Cardiac muscle cell (in vitro differentiated cells and primary cell): ENCODE data around the gene DNASE1L1. TPM values are rescaled to one million over a fixed set of nuclear protein-coding genes. Genes with fewer than 3 reads are reported as not detected.

ENCODE experiments used
- DNase-seq, 2 donors: peaks; one replicate each; pipeline versions ENCODE4 v3.0.0 to v3.0.0-alpha.2; 2010 to 2017; ENCODE audit warnings: low read depth in 1 of 2, low spot score in 1 of 2
- H3K27ac ChIP-seq: fragments of 200-600 bp; sonication (generic); 2 replicates; pipeline ENCODE4 v1.5.1; 2016
- H3K27me3 ChIP-seq: fragments of 200-600 bp; sonication (generic); 2 replicates; pipeline ENCODE4 v1.6.0; 2016; ENCODE audit warnings: control low read depth
- H3K36me3 ChIP-seq: fragments of 200-600 bp; sonication (generic); 2 replicates; pipeline ENCODE4 v1.5.1; 2016; ENCODE audit warnings: control low read depth
- H3K4me1 ChIP-seq: fragments of 200-600 bp; sonication (generic); 2 replicates; pipeline ENCODE4 v1.8.1; 2017; ENCODE audit warnings: low read depth, mild to moderate bottlenecking, mixed run types
- H3K4me3 ChIP-seq: fragments of 200-600 bp; sonication (generic); 2 replicates; pipeline ENCODE4 v1.5.1; 2016; ENCODE audit warnings: mild to moderate bottlenecking
- H3K9me3 ChIP-seq: fragments of 200-600 bp; sonication (generic); 2 replicates; pipeline ENCODE4 v1.5.1; 2017; ENCODE audit warnings: low read depth, mild to moderate bottlenecking, control low read depth
- CTCF ChIP-seq: IDR thresholded peaks from 2 replicates; pipeline ENCODE4 v1.5.1; 2012; ENCODE audit warnings: low read depth, mild to moderate bottlenecking, low read length
- polyA plus RNA-seq: library from polyadenylated mRNA; unstranded; fragments of >200 nt; fragmentation: Nextera tagmentation; extraction: Ambion mirVana; gene quantifications from 2 replicates; pipeline ENCODE4 v1.2.1, GENCODE V29; 2016
- total RNA-seq: library from RNA; depleted of rRNA; stranded (reverse); fragments of >200 nt; gene quantifications from 2 replicates; pipeline ENCODE4 v1.2.3, GENCODE V29; 2016

DNASE1L1 gene
- total and polyA plus RNA-seq, 2 experiments from 2014 or later, result 24.8 to 34.3 TPM

- no peaks in the 10 kb centered on the region for H3K36me3 ChIP-seq
- H3K9me3 ChIP-seq, result no peaks in the 10 kb centered on the region
- no peaks in the 10 kb centered on the region for H3K4me1 ChIP-seq
- H3K27me3 ChIP-seq, result no peaks in the 10 kb centered on the region
- TF ChIP-seq CTCF, result no peak
- H3K4me3 ChIP-seq, result peak overlapping the region; percentile 93
- peak in 1 of 2 donors; percentile 6 for DNase-seq
- peak overlapping the region; percentile 99 for H3K27ac ChIP-seq
Observed at GRCh38 chrX:154380153-154380552, 28.9 kb downstream of the DNASE1L1 start.

GRCh38 chrX:154379569-154379951 is 29.5 kb downstream of the DNASE1L1 start:
- H3K27me3 ChIP-seq, result no peaks in the 10 kb centered on the region
- peak overlapping the region; percentile 93 for H3K4me3 ChIP-seq
- H3K27ac ChIP-seq, result peak overlapping the region; percentile 99
- no peaks in the 10 kb centered on the region for H3K9me3 ChIP-seq
- no peak for TF ChIP-seq CTCF
- no peak for DNase-seq
- no peaks in the 10 kb centered on the region for H3K36me3 ChIP-seq
- H3K4me1 ChIP-seq, result no peaks in the 10 kb centered on the region

- Histone ChIP-seq H3K4me3 (peak within 1 kb of the TSS; percentile 93), H3K27me3 (no peaks in the 10 kb centered on the region), H3K36me3 (no peaks in the 10 kb centered on the region), H3K9me3 (no peaks in the 10 kb centered on the region), H3K27ac (peak within 1 kb of the TSS; percentile 99), H3K4me1 (peaks cover 1% of the 10 kb centered on the region)
- TF ChIP-seq CTCF, result no peak
- DNase-seq, result peak; percentile 94 to 98
Observed at GRCh38 chrX:154378799-154379568, 30.1 kb downstream of the DNASE1L1 start, which contains the start of gene EMD. Gene EMD (plus strand): TSS chrX:154379295. CDS start chrX:154379485, 190 bp downstream.

- H3K36me3 ChIP-seq, result no peaks in the 10 kb centered on the region
- DNase-seq, result peak in 1 of 2 donors; percentile 67
- peaks cover 6% of the 10 kb centered on the region for H3K4me1 ChIP-seq
- peak overlapping the region; percentile 95 for H3K27ac ChIP-seq
- no peaks in the 10 kb centered on the region for H3K27me3 ChIP-seq
- H3K9me3 ChIP-seq, result no peaks in the 10 kb centered on the region
- peak overlapping the region; percentile 40 for H3K4me3 ChIP-seq
- no peak for TF ChIP-seq CTCF
Observed at GRCh38 chrX:154378059-154378798, 30.8 kb downstream of the DNASE1L1 start.

- Histone ChIP-seq H3K36me3 (no peaks in the 10 kb centered on the region), H3K27ac (no peak overlapping the region), H3K27me3 (no peaks in the 10 kb centered on the region), H3K9me3 (no peaks in the 10 kb centered on the region), H3K4me3 (no peak overlapping the region), H3K4me1 (peaks cover 13% of the 10 kb centered on the region)
- DNase-seq, result peak in 1 of 2 donors; percentile 47
- TF ChIP-seq CTCF, result no peak
Observed at GRCh38 chrX:154376774-154377173, 32.3 kb downstream of the DNASE1L1 start.
